RPMI7951 (cell line): Measurements from ENCODE around the gene S100PBP. TPM values are rescaled to one million over a fixed set of nuclear protein-coding genes. Genes with fewer than 3 reads are reported as not detected.

Experiments
- DNase-seq: peaks from one replicate; pipeline ENCODE4 v3.0.0-alpha.2; 2012; ENCODE audit warnings: low read depth
- total RNA-seq: library from RNA; depleted of rRNA; stranded (reverse); fragments of >200 nt; shearing (Covaris generic); gene quantifications from 2 replicates; pipeline ENCODE4 v1.2.3, GENCODE V29; 2014

The S100PBP gene
- total RNA-seq, 1 experiment from 2014 or later, result 24.4 TPM

- DNase-seq, result no peak
These were observed 69.5 kb downstream of the S100PBP start for GRCh38 chr1:32886828-32887414.

GRCh38 chr1:32887623-32888022 is 70.2 kb downstream of the S100PBP start:
- DNase-seq, result no peak

DNA sequence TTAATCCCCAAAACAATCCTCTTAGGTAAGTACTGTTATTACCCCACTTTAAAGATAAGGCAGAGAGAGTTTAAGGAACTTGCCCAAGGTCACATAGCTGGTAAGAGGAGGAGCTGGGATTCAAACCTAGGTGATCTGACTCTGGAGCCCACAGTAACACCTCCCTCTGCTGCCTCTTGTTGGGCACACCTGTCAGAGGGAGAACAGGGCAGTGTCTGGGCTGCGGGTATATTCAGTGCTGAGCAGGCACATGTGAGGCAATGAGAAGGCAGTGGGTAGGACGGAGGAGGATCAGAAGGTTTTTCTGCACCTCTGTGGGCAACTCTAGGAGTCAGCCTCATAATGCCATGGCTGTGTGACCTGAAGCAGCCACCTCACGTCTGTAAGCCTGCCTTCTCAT is 70.7 kb downstream of the S100PBP start:
- no peak for DNase-seq

- no peak for DNase-seq
These were observed 71.4 kb downstream of the S100PBP start for GRCh38 chr1:32888677-32889420.

DNA sequence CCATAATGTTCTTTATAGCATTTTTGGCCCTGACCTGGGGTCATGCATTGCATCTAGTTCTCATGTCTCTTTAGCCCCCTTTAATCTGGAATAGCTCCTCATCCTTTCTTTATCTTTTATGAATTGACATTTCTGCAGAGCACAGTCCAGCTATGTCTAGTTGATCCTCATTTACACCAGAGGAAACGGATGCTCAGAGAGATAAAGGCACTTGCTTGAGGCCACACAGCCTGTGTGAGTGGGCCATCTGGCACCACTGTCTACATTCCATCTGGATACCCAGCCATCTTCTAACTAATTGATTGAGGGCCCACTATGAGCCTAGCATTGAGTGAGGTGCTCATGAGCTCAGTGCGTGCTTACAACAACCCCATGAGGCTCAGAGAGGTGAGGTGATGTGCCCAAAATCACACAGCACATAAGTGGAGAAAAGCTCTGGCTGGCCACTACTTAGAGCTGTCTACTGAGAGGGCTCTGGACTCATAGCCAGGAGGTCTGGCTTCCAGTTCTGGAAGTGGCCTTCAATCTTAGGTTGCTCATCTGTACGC is 72.4 kb downstream of the S100PBP start:
- no peak for DNase-seq

DNA sequence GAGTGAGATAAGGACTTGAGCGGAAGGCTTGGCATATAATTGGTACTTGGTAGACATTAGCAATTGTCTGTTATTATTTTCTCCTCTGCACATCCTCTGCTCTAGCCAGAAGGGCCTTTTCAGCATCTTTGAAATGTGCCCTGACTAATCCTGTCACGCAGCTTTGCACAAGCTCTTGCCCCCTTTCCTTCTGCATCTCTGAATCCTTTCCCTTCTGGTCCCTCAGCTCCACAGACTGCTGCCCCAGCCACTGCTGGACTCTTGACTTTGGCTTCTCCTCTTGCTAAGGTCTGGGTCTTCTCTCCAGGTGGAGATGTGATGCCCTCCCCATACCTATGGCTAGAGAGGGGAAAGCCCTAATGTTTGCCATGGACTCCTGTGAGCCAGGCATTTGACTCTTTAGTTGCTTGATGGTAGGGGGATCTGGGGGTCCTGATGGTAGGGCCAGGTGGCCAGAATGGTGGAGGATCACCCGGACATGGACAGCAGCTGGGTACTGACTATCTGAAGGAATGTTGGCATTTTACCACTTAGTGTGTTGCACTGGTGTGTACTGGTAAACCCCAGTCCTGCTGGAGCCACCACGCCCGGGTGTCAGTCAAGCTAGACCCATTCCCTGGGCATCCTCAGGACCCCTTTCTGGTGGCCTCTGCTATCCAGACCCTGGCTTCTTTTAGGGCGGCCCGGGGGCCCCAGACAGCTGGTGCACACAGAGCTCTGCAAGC is 73.2 kb downstream of the S100PBP start:
- DNase-seq, result no peak

GRCh38 chr1:32891241-32891570 is 73.8 kb downstream of the S100PBP start:
- no peak for DNase-seq

DNA sequence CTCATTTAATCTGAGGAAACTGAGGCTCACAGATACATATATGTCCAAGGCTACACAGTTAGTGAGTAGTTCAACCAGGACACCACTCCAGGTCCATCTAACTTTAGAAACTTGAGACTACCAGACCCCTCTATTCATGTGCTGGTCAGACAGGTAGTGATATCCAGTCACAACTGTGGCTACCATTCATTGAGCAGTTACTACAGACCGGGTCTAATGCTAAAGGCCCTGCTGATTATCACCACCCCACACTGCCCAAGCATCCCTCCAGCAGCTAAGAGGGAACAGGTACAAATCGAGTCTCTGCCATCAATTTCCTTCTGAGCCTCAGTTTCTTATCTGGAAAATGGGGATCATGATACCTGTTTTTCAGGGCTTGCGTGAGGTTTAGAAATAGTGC is 74.2 kb downstream of the S100PBP start:
- DNase-seq, result no peak

DNA sequence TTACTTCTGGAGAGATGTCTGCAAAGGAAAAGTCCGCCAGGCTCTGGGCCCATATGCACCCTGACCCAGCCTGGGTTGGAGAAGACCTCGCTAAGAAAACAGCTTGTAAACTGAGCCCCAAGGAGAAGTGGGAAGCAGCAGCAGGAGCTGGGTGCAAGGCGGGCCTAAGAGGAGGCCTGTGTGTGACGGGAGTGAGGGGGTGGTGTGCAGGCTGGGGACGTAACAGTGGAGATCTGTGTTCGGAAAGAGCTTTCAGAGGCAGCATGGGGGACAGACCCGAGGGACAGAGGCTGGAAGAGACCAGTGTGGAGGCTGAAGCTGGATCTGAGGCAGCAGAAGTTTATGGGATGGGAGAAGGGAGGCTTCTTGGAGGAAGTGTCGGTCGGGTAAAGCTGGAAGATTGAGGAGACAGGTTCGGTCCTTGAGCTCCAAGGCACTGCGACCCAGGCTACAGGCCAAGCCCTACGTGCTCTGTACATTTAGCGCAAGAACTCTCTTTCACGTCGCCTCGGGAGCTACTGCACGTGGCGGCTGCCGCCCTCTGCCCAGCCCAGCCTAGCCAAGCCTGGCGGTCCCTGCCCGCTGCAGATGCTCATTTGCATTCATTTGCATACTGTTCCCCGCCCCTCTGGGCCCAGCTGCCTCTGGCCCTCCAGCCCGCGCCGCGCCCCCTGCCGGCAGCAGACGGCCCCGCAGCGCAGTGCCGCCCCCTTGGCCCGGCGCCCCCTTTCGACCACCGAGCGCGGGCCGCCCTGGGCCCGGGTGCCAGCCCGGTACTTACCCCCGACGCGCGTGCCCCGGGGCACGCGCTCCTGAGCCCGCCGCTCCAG is 75.1 kb downstream of the S100PBP start:
- DNase-seq, result peak; percentile 57

DNA sequence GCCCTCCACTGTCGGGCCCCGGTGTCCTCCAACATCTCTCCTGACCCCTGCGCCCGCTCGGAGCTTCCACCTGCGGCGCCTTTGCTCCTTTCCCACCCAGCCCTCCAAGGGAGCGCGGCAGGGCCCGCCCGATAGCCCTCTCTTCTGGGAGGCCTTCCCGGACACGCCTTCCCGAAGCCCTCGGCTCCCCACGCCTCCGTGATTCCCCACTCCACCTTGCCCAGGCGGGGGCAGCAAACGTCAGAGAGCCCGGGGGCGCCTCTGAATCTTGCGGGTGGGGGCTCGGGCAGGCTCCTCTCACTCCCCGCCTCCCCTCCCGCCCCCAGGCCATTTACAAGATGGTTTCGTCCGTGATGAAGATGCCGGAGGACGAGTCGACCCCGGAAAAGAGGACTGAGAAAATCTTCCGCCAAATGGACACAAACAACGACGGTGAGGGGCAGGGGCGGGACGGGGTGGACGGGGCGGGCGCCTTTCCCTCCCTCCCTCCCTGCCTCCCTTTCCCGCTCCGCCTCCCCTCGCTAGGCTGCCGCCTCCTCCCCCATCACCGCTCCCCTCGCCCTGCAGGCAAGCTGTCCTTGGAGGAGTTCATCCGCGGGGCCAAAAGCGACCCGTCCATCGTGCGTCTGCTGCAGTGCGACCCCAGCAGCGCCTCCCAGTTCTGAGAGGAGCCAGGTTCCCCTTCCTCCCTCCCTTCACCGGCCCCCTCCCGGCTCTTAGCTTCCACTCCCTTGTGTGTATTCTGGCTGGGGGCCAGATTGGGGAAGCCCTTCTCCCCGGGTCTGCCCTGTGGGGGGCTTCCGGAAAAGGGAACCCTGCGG is 76.0 kb downstream of the S100PBP start:
- peak; percentile 36 for DNase-seq

GRCh38 chr1:32894019-32894600 is 76.7 kb downstream of the S100PBP start:
- DNase-seq, result no peak

DNA sequence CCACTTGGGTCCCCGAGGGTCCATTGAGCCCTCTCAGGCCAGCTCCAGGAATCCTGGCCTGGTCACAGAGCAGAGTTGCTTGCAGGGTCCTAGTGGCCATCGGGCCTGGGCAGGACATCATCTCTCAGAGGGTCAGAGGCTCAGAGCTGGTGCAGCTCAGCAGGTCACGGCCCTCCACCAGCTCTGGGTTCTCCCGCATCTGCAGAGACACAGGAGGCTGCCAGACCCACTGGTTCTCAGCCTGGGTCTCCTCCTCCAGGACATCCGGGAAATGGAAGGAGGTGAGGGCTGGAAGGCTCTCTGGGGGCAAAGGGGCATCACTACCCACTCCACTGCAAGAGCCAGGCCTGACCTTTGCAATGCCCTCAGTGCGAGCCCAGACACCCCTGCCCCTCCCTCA is 77.2 kb downstream of the S100PBP start:
- no peak for DNase-seq

DNA sequence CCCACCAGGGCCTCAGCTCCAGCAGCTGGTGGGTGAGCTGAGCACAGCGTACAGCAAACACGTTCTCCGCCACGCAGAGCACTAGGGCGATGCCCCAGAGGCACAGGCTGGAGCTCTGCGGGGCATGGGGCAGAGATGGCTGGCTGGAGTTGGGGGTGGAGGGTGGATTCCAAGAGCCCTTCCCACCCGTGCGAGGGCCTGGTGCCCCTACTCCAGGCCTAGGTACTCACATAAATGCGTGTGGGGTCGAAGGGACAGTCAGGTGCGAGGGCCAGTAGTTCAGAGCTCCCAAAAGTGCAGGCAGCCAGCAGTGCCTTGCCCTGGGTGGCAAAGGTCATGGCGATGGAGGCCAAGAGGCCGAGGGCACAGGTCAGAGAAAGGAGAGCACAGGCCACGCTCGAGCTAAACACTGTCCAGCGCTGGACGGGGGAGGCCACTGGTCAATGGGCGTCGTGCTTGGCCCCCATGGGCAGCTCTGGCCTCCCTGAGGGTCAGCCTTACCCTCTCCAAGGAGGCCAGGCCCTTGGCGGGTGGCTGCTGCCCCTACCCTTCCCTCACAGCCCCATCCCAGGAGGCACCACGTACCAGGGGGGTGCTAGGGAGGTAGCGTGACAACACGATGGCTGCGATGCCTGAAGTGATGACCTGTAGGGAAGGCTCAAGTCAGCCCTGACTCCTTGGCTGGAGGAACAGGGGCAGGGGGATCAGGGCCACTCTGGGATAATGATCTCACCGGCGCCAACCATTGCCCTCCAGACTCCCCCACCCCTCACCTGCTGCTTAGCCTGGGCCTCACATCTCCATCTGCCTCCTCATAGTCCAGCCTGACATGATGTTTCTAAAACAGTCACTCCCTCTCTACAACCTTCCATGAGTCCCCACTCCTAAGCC is 78.1 kb downstream of the S100PBP start:
- DNase-seq, result no peak

GRCh38 chr1:32896451-32896850 is 79.0 kb downstream of the S100PBP start:
- DNase-seq, result no peak

DNA sequence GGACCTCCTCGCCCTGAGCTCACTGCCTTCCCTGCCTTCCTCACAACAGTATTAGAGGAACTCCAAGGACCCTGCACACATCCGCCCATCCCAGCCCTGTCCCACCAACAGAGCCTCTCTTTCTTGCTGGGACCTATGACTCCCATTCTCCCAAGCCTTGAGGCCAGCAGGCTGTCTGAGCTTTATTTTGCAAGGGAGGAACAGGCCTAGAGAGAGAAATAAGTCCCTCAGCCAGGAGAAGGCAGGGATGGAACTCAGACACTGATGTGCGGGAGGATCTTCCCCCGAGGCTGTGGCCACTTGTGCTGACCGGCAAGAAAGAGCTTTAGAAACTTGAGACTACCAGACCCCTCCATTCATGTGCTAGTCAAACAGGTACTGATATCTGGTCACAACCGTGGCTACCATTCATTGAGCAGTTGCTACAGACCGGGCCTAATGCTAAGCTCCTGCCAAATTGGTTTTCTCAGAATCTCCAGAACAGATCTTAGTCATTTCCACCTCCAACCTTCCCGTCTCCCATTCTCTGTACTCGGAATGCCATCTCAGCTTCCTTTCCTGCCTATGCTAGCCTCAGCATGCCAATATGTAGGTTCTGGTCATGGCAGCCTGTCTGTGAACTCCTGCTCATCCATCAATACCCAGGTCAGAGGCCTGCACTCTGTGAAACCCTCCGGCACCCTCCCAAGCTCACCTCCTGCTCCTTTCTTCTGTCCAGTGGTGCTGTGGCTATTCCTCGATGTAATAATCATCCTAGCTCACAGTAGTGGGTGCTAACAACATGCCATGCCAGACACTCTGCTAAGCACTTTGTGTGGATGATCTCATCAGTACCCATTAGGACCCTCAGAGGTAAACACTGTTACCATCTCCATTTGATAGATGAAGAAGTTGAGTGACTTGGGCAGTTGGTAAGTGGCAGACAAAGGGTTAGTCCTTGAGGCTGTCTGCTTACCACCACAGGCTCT is 79.9 kb downstream of the S100PBP start:
- DNase-seq, result no peak

DNA sequence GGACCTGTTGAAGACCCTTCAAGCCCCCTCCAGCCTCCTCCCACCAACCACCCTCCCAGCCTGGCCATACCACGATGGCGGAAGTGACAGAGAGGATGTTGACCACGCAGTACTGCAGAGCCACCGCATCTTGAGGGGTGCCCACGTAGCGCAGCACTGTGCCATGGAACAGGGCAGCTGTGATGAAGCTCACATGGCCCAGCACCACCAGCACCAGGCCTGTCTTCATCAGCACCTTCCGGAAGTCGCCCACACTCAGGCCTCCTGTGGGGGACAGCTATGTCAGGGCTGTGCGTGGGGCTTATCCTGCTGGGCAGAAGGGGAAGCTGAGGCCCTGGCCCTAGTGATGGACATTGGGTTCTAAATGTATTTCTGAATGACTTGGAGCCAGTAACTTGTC is 80.6 kb downstream of the S100PBP start:
- DNase-seq, result no peak

GRCh38 chr1:32898958-32899357 is 81.5 kb downstream of the S100PBP start:
- no peak for DNase-seq

GRCh38 chr1:32899586-32900296 is 82.3 kb downstream of the S100PBP start:
- DNase-seq, result no peak
